ENCODE data around the gene FAM200A.

GRCh38 chr7:99553039-99553438 lies 1.1 kb upstream of the FAM200A start:
- TF ChIP-seq POLR2A (IDR thresholded peaks at IDR 0.05) (no peak), CTCF (IDR thresholded peaks at IDR 0.05) (no peak)

Data from right lobe of liver (tissue), 4 donors.